Tongue (tissue), 2 donors: ENCODE data around the gene CUBN. TPM values are rescaled to one million over a fixed set of nuclear protein-coding genes. Genes with fewer than 3 reads are reported as not detected.
A peak's percentile ranks its signal among the peaks of the same experiment; 100 is the strongest.
"Not testable (repeated sequence)": the region's sequence is repeated elsewhere in the genome, so short reads cannot be mapped to it uniquely, and the experiment has no call there.

Experiments
- DNase-seq: peaks from one replicate; pipeline ENCODE4 v3.0.0-alpha.2; 2015
- total RNA-seq: library from RNA; depleted of rRNA; stranded (reverse); fragments of >200 nt; gene quantifications from one replicate; pipeline ENCODE4 v1.2.3, GENCODE V29; 2014

The CUBN gene
- total RNA-seq, 1 donor from 2014 or later: 3.5 TPM

DNA sequence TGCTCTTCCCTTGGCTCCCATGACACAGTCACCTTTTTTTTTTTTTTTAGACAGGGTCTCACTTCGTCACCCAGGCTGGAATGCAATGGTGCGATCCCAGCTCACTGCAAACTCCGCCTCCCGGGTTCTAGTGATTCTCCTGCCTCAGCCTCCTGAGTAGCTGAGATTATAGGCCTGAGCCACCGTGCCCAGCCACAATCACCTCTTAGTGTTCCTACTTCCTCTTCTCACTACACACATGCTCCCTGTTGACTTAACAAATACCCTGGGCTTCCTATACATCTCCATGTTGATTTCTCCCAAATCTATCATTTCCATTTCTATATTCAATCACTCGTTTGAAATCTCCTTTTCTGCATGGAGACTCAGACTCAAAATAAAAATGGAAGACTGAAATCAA is 91.7 kb downstream of the CUBN start:
- DNase-seq: no peak

GRCh38 chr10:17035446-17035845 is 94.2 kb downstream of the CUBN start:
- DNase-seq: no peak

DNA sequence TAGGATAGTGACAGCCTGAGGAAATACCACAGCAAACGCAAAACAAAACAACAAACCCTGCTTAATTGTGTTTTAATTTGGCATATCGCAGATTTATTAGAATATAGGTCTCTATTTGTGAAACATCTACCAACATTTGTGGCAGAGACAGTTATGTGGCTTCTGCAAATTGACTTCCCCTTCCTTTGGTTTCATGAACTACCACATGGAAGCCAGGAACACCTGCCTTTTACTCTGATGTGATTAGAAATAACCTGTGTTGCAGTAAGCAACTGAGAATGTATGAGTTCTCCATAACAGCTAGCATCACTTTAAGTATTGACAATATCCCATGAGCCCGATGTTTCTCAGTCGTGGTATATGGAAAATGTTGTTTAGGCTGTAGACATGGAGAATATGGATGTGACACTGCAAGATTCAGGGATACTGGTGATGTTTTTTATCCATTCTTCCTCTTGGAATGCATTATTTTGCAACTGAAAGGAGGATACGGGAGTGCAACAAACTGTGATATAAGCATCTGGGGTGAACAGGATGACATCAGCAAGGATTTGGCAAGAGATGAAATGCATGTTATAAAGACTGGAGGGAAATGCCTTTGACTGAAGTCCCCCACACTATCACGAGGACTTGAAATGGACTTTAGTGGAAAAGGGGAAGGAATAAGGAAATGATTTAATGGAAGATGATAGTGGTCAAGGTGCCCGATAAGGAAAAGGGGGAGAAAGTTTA is 95.9 kb downstream of the CUBN start:
- DNase-seq: no peak

DNA sequence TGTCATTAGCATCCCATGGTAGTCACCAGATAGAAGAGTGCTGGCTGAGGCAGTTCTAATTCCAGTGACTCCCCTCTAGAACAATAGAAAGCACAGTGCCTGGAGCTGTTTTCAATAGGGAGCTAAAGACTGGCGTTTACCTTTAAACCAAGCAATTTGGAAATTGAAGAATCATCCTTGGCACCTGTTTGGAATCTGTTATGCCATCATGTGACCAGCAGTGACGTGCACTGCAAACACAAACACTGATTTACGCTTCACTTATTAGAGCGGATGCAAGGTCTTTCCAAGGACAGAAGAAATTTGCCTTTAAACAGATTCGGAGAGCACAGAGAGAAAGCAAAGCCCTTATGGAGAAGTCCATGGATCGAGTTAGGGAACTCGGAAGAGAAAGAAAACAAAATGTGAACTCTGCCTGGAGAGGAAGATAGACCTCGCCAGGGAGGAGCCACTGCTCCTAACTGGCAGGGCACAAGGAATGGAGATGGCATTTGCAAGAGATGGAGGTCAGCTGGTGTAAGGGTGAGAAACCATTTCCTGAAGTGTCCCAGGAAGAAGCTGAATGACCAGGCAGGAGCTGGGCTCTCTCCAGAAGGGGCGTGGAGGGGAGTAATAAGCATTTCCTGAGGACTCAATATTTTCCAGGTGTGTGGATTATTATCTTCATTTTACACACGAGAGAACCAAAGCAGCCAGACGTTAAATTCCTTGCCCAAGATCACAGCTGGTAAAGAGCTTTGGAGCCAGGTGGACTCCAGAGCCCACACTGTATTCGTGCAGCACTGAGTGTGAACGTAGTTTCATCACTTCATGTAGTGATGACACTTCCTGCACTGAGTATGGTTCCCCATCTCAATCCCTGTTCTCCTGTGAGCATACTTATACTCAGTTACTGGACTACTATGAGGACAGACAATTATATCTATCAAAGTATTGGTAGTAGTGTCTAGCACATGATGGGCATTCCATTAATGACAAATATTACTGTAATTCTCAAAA is 97.7 kb downstream of the CUBN start:
- DNase-seq: peak; percentile 62

- peak; percentile 71 for DNase-seq
These were observed 99.9 kb downstream of the CUBN start for GRCh38 chr10:17029581-17030271.

- no peak for DNase-seq
These were observed 100.4 kb downstream of the CUBN start for GRCh38 chr10:17029239-17029580.

GRCh38 chr10:17028798-17029197 is 100.8 kb downstream of the CUBN start:
- DNase-seq: no peak

GRCh38 chr10:17026686-17027485 is 102.7 kb downstream of the CUBN start:
- no peak for DNase-seq

GRCh38 chr10:17025444-17026295 is 103.9 kb downstream of the CUBN start:
- DNase-seq: no peak

- DNase-seq: no peak
These were observed 105.2 kb downstream of the CUBN start for GRCh38 chr10:17024461-17024860.

DNA sequence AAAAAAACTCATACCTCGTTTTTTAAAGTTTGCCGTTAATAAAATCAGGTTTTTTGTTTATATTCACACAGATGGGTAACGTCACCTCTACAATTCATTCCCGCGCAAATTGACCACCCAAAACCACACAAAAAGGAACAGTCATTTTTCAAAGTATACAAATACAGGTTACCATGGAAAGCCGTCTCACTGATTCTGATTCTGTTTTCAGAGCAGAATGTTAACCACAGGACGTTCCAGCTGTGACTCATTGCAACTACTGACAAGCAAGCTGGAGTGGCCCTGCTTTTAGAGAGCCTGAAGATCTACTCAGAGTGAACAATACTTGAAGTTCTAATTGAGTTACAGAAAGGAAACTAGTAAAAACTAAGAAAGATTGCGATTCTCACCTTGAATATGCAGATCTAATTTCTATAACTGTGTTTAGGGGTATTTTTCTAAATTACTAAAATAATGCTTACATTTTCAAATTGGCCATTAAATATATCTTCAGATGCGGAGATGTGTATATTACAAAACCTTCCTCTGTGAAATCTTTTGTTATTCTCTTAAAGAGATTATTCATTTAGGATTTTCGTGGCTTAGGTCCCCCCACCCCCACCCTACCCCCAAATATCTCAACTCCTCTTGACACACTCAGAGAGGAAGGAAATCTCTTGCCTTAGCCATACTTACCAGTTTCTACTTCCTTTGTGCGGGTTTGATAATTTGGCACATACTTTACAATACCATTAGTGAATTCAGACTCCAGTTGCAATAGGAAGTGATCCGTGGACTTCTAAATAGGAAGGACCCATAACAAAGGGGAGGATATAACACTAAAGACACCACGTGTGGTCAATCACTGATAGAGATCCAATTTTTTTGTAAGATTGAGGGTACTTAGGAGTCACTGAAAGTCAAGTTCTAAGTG is 106.0 kb downstream of the CUBN start:
- DNase-seq: peak; percentile 88

- no peak for DNase-seq
These were observed 106.7 kb downstream of the CUBN start for GRCh38 chr10:17022896-17023295.

GRCh38 chr10:17022466-17022825 is 107.2 kb downstream of the CUBN start:
- no peak for DNase-seq

DNA sequence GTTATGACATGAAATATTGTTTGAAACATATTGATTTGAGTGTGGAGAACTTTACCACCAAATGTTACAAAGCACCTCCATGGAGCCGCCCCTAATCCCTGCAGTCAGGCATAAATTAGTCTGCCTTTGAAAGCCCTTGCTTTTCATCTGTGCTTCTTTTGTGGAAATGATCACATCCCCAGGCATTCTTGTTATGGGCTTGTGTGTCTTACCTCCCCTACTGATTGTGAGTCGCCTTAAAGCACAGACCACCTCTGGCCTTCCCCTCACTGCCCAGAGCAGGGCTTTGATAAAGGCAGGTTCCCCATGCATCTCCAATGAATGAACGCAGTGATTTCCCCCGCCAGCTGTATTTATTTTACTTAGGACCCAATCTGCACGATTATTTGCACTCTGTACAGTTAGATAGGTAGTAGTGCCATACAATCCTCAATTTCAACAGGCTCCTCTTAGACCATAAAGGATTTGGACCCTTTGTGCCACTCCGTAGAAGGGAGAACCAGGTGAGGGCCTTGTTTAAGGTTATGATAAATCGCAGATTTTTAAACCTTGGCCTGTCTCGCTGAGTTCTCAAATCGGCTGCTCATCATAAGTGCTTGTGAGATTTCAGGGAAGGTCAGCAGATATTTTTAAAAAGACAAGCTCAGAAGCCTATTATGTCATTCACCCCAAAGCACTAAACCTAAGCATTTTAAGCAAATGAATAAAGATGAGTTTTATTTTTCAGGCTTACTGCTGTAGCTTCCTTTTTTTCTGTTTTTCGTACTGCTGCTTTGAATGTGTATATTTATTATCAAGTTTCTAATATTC is 107.8 kb downstream of the CUBN start:
- no peak for DNase-seq

DNA sequence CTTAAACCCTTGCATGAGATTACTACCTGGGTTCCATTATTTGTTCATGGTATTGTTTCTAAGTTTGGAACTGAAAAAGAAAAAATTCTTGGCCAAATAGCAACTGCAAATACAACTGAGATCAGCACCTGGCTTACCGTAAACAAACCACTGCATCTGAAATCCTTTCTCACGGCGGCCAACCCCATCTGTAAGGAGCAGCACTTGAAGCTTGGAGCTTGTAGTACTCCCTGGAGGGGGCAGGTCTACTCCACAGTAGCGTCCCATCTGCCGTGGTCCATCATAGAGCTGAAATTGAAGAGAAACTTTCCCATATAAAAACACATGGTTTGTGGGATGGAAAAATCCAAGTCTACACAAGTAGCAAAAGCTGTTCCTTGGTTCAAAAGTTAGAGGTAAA is 109.9 kb downstream of the CUBN start:
- DNase-seq: peak; percentile 72

DNA sequence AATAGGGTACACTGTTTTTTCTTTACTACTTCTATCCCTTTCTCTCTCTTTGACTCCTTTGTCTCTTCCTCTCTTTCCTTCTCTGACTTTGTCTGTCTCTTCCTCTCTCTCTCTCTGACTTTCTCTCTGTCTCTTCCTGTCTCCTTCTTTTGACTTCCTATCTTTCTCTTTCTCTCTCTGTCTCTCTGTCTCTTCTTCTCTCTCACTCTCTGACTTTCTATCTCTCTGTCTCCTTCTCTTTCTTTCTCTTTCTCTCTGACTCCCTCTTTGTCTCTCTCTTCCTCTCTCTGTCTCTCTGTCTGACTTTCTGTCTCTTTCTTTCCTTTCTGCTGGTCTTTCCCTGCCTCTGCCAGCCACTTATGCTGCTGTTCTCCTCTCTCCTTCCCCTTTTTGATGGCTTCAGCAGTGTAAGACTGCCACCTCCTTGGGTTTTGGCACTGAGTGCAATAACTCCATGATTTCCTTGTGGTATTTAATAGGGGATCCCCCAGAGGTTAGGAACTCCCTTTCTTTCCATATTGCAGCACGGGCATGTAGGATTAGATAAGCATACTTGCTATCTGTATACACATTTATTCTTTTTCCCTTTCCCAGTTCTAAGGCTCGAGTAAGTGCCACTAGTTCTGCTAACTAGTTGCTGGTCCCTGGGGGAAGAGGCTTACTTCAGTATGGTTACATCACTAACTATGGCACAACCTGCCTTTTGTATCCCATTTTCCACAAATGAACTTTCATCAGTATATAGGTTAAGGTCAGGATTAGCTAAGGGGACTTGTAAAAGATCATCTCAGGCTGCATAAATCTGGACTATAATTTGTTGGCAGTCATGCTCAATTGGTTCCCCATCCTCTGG is 116.3 kb downstream of the CUBN start:
- DNase-seq: not testable (repeated sequence)

GRCh38 chr10:17012731-17013130 is 116.9 kb downstream of the CUBN start:
- not testable (repeated sequence) for DNase-seq
